WTC11 (cell line): ENCODE measurements around the gene AJAP1. TPM values are rescaled to one million over a fixed set of nuclear protein-coding genes. Genes with fewer than 3 reads are reported as not detected.

Experiments used
- ATAC-seq: fragments of 200-7000 bp; cut with Tn5 transposase; 2 replicates; pipeline ENCODE4 v1.10.0; 2021; ENCODE audit warnings: mild to moderate bottlenecking, moderate library complexity
- CTCF ChIA-PET: fragments of 300-600 bp; sonication (Branson Sonifier 250); formaldehyde crosslinking; loops from one replicate; lab custom pipeline; 2021; ENCODE audit warnings: antibody characterized with exemption; lab: Charles Lee
- POLR2A ChIA-PET: fragments of 350-600 bp; sonication (Branson Sonifier 250); formaldehyde crosslinking; loops from one replicate; lab custom pipeline; 2021; ENCODE audit warnings: antibody characterized with exemption; lab: Charles Lee
- DNase-seq: peaks from one replicate; pipeline ENCODE4 v3.0.0; 2021; ENCODE audit warnings: low spot score
- H3K27ac Mint-ChIP-seq: 2 replicates; pipeline ENCODE4 v1.8.0; 2021; ENCODE audit warnings: mixed read lengths
- H3K27me3 Mint-ChIP-seq: 2 replicates; pipeline ENCODE4 v1.8.0; 2021; ENCODE audit warnings: low read depth, mild to moderate bottlenecking, moderate library complexity, mixed read lengths
- H3K36me3 Mint-ChIP-seq: 2 replicates; pipeline ENCODE4 v1.8.0; 2021; ENCODE audit warnings: mixed read lengths
- H3K4me1 Mint-ChIP-seq: 2 replicates; pipeline ENCODE4 v1.8.0; 2022; ENCODE audit warnings: mixed read lengths
- H3K4me3 Mint-ChIP-seq: 2 replicates; pipeline ENCODE4 v1.8.0; 2021; ENCODE audit warnings: mild to moderate bottlenecking, moderate library complexity, mixed read lengths
- H3K9me3 Mint-ChIP-seq: 2 replicates; pipeline ENCODE4 v1.8.0; 2021; ENCODE audit warnings: mixed read lengths
- AFF4 ChIP-seq: sonication (generic); formaldehyde crosslinking; IDR thresholded peaks from 2 replicates; pipeline ENCODE4 v1.8.1; 2023; ENCODE audit warnings: mild to moderate bottlenecking, missing genetic modification reagents, borderline replicate concordance
- CDX4 ChIP-seq: fragments of 250-450 bp; sonication (Bioruptor Pico); IDR thresholded peaks from 2 replicates; pipeline ENCODE4 v1.9.0; 2021; ENCODE audit warnings: moderate library complexity, mild to moderate bottlenecking, inconsistent platforms, borderline replicate concordance
- CREB1 ChIP-seq: sonication (generic); formaldehyde crosslinking; IDR thresholded peaks from 2 replicates; pipeline ENCODE4 v1.8.0; 2023; ENCODE audit warnings: mild to moderate bottlenecking, missing genetic modification reagents
- CTCF ChIP-seq: fragments of 200-600 bp; IDR thresholded peaks from 2 replicates; pipeline ENCODE4 v1.8.0; 2022; ENCODE audit warnings: antibody characterized with exemption
- EMX1 ChIP-seq: fragments of 250-450 bp; sonication (Bioruptor Pico); IDR thresholded peaks from 2 replicates; pipeline ENCODE4 v1.8.0; 2021; ENCODE audit warnings: mild to moderate bottlenecking
- FOXK1 ChIP-seq: sonication (generic); formaldehyde crosslinking; IDR thresholded peaks from 2 replicates; pipeline ENCODE4 v1.8.0; 2022; ENCODE audit warnings: mild to moderate bottlenecking, moderate library complexity, missing genetic modification reagents
- HMGXB4 ChIP-seq: sonication (generic); formaldehyde crosslinking; IDR thresholded peaks from 2 replicates; pipeline ENCODE4 v1.8.1; 2023; ENCODE audit warnings: mild to moderate bottlenecking, moderate library complexity, missing genetic modification reagents
- IRF2 ChIP-seq: sonication (generic); formaldehyde crosslinking; IDR thresholded peaks from 2 replicates; pipeline ENCODE4 v1.8.0; 2022; ENCODE audit warnings: low read depth, missing genetic modification reagents, borderline replicate concordance
- JAZF1 ChIP-seq: fragments of 250-450 bp; sonication (Bioruptor Pico); IDR thresholded peaks from 2 replicates; pipeline ENCODE4 v1.9.0; 2021; ENCODE audit warnings: moderate library complexity, mild to moderate bottlenecking, inconsistent platforms
- MYBL2 ChIP-seq: sonication (generic); formaldehyde crosslinking; IDR thresholded peaks from 2 replicates; pipeline ENCODE4 v1.8.1; 2023; ENCODE audit warnings: mild to moderate bottlenecking, moderate library complexity, missing genetic modification reagents
- NFYB ChIP-seq: sonication (generic); formaldehyde crosslinking; conservative IDR thresholded peaks from 2 replicates; pipeline ENCODE4 v1.8.0; 2022; ENCODE audit warnings: low read depth, missing genetic modification reagents
- PRRX2 ChIP-seq: fragments of 250-450 bp; sonication (Bioruptor Pico); IDR thresholded peaks from 2 replicates; pipeline ENCODE4 v1.8.0; 2021; ENCODE audit warnings: mild to moderate bottlenecking
- TEAD1 ChIP-seq: sonication (generic); formaldehyde crosslinking; IDR thresholded peaks from 2 replicates; pipeline ENCODE4 v1.8.0; 2022; ENCODE audit warnings: mild to moderate bottlenecking, missing genetic modification reagents
- ZNF263 ChIP-seq: sonication (generic); formaldehyde crosslinking; IDR thresholded peaks from 2 replicates; pipeline ENCODE4 v1.8.1; 2022; ENCODE audit warnings: low read depth, mild to moderate bottlenecking, moderate library complexity, missing genetic modification reagents
- ZNF281 ChIP-seq: sonication (generic); formaldehyde crosslinking; IDR thresholded peaks from 2 replicates; pipeline ENCODE4 v1.8.0; 2023; ENCODE audit warnings: mild to moderate bottlenecking, missing genetic modification reagents
- ZNF396 ChIP-seq: fragments of 250-450 bp; sonication (Bioruptor Pico); IDR thresholded peaks from 2 replicates; pipeline ENCODE4 v1.8.0; 2021; ENCODE audit warnings: mild to moderate bottlenecking, moderate library complexity, borderline replicate concordance
- ZNF416 ChIP-seq: fragments of 250-450 bp; sonication (Bioruptor Pico); IDR thresholded peaks from 2 replicates; pipeline ENCODE4 v1.9.0; 2021; ENCODE audit warnings: mild to moderate bottlenecking, inconsistent platforms
- total RNA-seq: library from RNA; stranded (reverse); gene quantifications from 3 replicates; pipeline ENCODE4 v1.2.3, GENCODE V29; 2021
- TF ChIP-seq, protein P1 (sequence below): fragments of 250-450 bp; sonication (Bioruptor Pico); IDR thresholded peaks from 2 replicates; pipeline ENCODE4 v1.8.0; 2021; ENCODE audit warnings: mild to moderate bottlenecking
- TF ChIP-seq, protein P2 (sequence below): fragments of 250-450 bp; sonication (Bioruptor Pico); IDR thresholded peaks from 2 replicates; pipeline ENCODE4 v1.9.0; 2021; ENCODE audit warnings: mild to moderate bottlenecking
- TF ChIP-seq, protein P3 (sequence below): fragments of 250-450 bp; sonication (Bioruptor Pico); IDR thresholded peaks from 2 replicates; pipeline ENCODE4 v2.1.2; 2022; ENCODE audit warnings: mild to moderate bottlenecking, moderate library complexity
- TF ChIP-seq, protein P4 (sequence below): sonication (generic); formaldehyde crosslinking; IDR thresholded peaks from 2 replicates; pipeline ENCODE4 v1.8.0; 2022; ENCODE audit warnings: mild to moderate bottlenecking, missing genetic modification reagents

AJAP1 gene
- total RNA-seq, 1 experiment from 2014 or later, result 2.1 TPM

DNA sequence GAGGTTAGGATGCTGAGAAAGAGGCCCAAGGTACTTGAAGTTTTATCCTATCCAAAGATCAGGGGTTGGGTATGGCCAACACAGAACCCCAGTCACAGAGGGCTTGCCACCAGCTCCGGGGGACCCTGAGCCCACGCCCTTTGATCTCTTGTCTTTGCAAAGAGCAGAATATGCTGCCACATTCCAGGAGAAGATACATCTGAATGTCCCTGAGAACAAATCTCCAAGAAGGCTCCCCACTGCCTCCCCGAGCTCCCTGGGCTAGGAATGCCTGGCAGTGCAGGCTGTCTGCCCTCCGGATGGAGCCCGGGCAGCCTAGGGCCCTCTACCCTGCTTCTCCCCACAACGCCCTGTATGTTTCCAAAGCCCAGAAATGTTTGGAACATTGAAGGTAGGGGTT lies 49.2 kb downstream of the AJAP1 start (continued):
- TF ChIP-seq AFF4 (CRISPR knock-in tag) (no peak), HMGXB4 (CRISPR knock-in tag) (no peak)
- TF ChIP-seq, protein P1, sequence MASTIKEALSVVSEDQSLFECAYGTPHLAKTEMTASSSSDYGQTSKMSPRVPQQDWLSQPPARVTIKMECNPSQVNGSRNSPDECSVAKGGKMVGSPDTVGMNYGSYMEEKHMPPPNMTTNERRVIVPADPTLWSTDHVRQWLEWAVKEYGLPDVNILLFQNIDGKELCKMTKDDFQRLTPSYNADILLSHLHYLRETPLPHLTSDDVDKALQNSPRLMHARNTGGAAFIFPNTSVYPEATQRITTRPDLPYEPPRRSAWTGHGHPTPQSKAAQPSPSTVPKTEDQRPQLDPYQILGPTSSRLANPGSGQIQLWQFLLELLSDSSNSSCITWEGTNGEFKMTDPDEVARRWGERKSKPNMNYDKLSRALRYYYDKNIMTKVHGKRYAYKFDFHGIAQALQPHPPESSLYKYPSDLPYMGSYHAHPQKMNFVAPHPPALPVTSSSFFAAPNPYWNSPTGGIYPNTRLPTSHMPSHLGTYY (CRISPR knock-in tag), result no peak

DNA sequence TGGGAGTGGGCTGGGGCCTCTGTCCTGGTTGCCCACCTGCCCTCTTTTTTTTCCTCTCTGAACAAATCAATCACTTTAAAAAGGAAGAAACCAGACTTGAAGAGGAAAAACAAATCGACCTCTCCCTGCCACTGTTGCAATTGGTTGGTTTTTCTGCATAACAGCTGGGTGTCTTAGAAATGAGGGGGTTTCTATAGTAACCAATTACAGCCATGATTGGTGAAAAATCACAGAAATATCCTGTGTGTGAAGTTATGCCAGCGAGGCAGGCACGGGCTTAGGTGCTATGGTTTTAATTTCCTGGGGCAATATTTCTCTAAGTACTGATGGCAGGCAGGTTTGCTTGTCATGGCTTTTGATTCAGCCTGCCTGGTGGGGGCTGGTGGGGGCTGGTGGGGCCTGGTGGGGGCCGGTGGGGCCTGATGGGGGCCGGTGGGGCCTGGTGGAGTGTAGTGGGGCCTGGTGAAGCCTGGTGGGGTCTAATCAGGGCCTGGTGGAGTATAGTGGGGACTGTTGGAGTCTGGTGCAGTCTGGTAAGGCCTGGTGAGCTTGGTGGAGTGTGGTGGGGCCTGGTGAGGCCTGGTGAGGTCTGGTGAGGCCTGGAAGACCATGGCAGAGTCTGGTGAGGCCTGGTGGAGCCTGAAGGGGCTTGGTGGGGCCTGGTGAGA lies 54.6 kb downstream of the AJAP1 start:
- no peaks in the 10 kb centered on the region; the same call in 1 of the 2 replicates for H3K4me1 Mint-ChIP-seq
- CTCF ChIA-PET, result no interaction called here
- H3K9me3 Mint-ChIP-seq, result peaks cover 47% of the 10 kb centered on the region
- no peak for DNase-seq
- POLR2A ChIA-PET, result no interaction called here
- peaks cover 53% of the 10 kb centered on the region for H3K36me3 Mint-ChIP-seq
- no peak overlapping the region for H3K27ac Mint-ChIP-seq
- ATAC-seq, result no peak
- H3K27me3 Mint-ChIP-seq, result peaks cover 7% of the 10 kb centered on the region; the same call in 1 of the 2 replicates
- H3K4me3 Mint-ChIP-seq, result no peak overlapping the region
- TF ChIP-seq, protein P2, sequence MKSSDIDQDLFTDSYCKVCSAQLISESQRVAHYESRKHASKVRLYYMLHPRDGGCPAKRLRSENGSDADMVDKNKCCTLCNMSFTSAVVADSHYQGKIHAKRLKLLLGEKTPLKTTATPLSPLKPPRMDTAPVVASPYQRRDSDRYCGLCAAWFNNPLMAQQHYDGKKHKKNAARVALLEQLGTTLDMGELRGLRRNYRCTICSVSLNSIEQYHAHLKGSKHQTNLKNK (CRISPR knock-in tag), result no peak
- TF ChIP-seq CDX4 (CRISPR knock-in tag) (no peak), CTCF (no peak), JAZF1 (CRISPR knock-in tag) (no peak), NFYB (CRISPR knock-in tag) (no peak), ZNF263 (no peak), EMX1 (CRISPR knock-in tag) (no peak), ZNF281 (CRISPR knock-in tag) (no peak), ZNF416 (no peak), MYBL2 (CRISPR knock-in tag) (no peak), PRRX2 (no peak), ZNF396 (no peak), TEAD1 (CRISPR knock-in tag) (no peak), IRF2 (CRISPR knock-in tag) (no peak), CREB1 (no peak), FOXK1 (CRISPR knock-in tag) (no peak)
- TF ChIP-seq, protein P3, sequence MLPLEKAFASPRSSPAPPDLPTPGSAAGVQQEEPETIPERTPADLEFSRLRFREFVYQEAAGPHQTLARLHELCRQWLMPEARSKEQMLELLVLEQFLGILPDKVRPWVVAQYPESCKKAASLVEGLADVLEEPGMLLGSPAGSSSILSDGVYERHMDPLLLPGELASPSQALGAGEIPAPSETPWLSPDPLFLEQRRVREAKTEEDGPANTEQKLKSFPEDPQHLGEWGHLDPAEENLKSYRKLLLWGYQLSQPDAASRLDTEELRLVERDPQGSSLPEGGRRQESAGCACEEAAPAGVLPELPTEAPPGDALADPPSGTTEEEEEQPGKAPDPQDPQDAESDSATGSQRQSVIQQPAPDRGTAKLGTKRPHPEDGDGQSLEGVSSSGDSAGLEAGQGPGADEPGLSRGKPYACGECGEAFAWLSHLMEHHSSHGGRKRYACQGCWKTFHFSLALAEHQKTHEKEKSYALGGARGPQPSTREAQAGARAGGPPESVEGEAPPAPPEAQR (CRISPR knock-in tag), result no peak
- TF ChIP-seq, protein P4, sequence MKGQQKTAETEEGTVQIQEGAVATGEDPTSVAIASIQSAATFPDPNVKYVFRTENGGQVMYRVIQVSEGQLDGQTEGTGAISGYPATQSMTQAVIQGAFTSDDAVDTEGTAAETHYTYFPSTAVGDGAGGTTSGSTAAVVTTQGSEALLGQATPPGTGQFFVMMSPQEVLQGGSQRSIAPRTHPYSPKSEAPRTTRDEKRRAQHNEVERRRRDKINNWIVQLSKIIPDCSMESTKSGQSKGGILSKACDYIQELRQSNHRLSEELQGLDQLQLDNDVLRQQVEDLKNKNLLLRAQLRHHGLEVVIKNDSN (CRISPR knock-in tag), result no peak
